GM12878 (cell line): ENCODE data around the gene TIPARP. TPM values are rescaled to one million over a fixed set of nuclear protein-coding genes. Genes with fewer than 3 reads are reported as not detected.

ENCODE experiments used
- ATAC-seq: fragments of 200-7000 bp; cut with Tn5 transposase; 3 replicates; pipeline ENCODE4 v1.9.1; 2020; ENCODE audit warnings: mild to moderate bottlenecking, moderate library complexity
- BruUV-seq: library from RNA; stranded (reverse); fragments of 400-500 nt; replicated peaks from 2 replicates; lab custom pipeline; 2021; lab: Mats Ljungman, UMichigan
- CTCF ChIA-PET: fragments of 300-600 bp; sonication (Branson Sonifier 250); formaldehyde crosslinking; extraction: SDS; loops from one replicate; lab custom pipeline; 2021; ENCODE audit warnings: inconsistent platforms; lab: Yijun Ruan, JAX
- POLR2A ChIA-PET: fragments of 350-600 bp; formaldehyde crosslinking; extraction: SDS; loops from one replicate; lab custom pipeline; 2021; ENCODE audit warnings: inconsistent platforms; lab: Charles Lee
- RAD21 ChIA-PET: fragments of 300-600 bp; sonication (Branson Sonifier 250); formaldehyde crosslinking; loops from one replicate; lab custom pipeline; 2023; ENCODE audit warnings: antibody characterized with exemption; ENCODE audit not compliant: unreplicated experiment; lab: Charles Lee
- SMC1A ChIA-PET: fragments of 300-600 bp; sonication (Branson Sonifier 250); formaldehyde crosslinking; loops from one replicate; lab custom pipeline; 2023; ENCODE audit not compliant: unreplicated experiment, uncharacterized antibody; lab: Charles Lee
- DNase-seq: peaks from one replicate; pipeline ENCODE4 v3.0.0-alpha.2; 2011; ENCODE audit warnings: low read depth, low spot score
- FAIRE-seq: peaks from 3 replicates; lab custom pipeline; 2011; peaks lifted over from hg19 to GRCh38; lab: Jason Lieb, UNC
- H2AFZ ChIP-seq: 2 replicates; pipeline ENCODE4 v1.6.0; 2011; ENCODE audit warnings: low read depth, low read length, control low read depth; ENCODE audit not compliant: control insufficient read depth
- H3K27ac ChIP-seq: 2 replicates; pipeline ENCODE4 v1.5.1; 2011; ENCODE audit warnings: control low read depth; ENCODE audit not compliant: control insufficient read depth, insufficient read depth
- H3K27me3 ChIP-seq, 2 experiments: replicated peaks in 1 of 2; 2 replicates each; pipeline versions ENCODE4 v1.6.0 to v1.6.1; 2011; ENCODE audit warnings: low read length in 1 of 2; ENCODE audit not compliant: control insufficient read depth in 2 of 2, insufficient read depth in 2 of 2
- H3K36me3 ChIP-seq, 2 experiments: 2 replicates each; pipeline ENCODE4 v1.5.1; 2011; ENCODE audit warnings: low read length in 1 of 2; ENCODE audit not compliant: control insufficient read depth in 2 of 2, insufficient read depth in 2 of 2
- H3K4me1 ChIP-seq: 2 replicates; pipeline ENCODE4 v1.6.1; 2011; ENCODE audit warnings: mild to moderate bottlenecking, low read length, moderate library complexity, mixed read lengths; ENCODE audit not compliant: control insufficient read depth, insufficient read depth
- H3K4me2 ChIP-seq: 2 replicates; pipeline ENCODE4 v1.6.0; 2011; ENCODE audit warnings: control low read depth; ENCODE audit not compliant: control insufficient read depth, insufficient read depth
- H3K4me3 ChIP-seq: fragments of 200-600 bp; sonication (generic); 2 replicates; pipeline ENCODE4 v1.5.1; 2016
- H3K79me2 ChIP-seq: 2 replicates; pipeline ENCODE4 v1.6.0; 2011; ENCODE audit warnings: low read length; ENCODE audit not compliant: control insufficient read depth, insufficient read depth
- H3K9ac ChIP-seq: 2 replicates; pipeline ENCODE4 v1.8.0; 2011; ENCODE audit warnings: low read length, control low read depth, mixed read lengths; ENCODE audit not compliant: control insufficient read depth, insufficient read depth
- H3K9me3 ChIP-seq: replicated peaks from 3 replicates; pipeline ENCODE4 v1.5.1; 2011; ENCODE audit warnings: mild to moderate bottlenecking, low read length; ENCODE audit not compliant: control insufficient read depth, insufficient read depth
- H4K20me1 ChIP-seq: 2 replicates; pipeline ENCODE4 v1.6.0; 2011; ENCODE audit not compliant: control insufficient read depth, insufficient read depth
- ATF2 ChIP-seq: IDR thresholded peaks from 2 replicates; pipeline ENCODE4 v1.6.1; 2012; ENCODE audit warnings: low read length, inconsistent platforms
- ATF3 ChIP-seq: IDR thresholded peaks from 2 replicates; pipeline ENCODE4 v1.6.1; 2011; ENCODE audit warnings: low read depth, mild to moderate bottlenecking, low read length, moderate library complexity, borderline replicate concordance; ENCODE audit errors: extremely low read depth
- BACH1 ChIP-seq: fragments of 450-650 bp; IDR thresholded peaks from 2 replicates; pipeline ENCODE4 v1.6.1; 2017; ENCODE audit warnings: mild to moderate bottlenecking, borderline replicate concordance
- CHD2 ChIP-seq: IDR thresholded peaks from 2 replicates; pipeline ENCODE4 v1.6.1; 2011; ENCODE audit warnings: low read depth, low read length, improper control_type of control experiment, borderline replicate concordance
- EZH2 ChIP-seq: IDR thresholded peaks from 2 replicates; pipeline ENCODE4 v1.6.1; 2012; ENCODE audit warnings: low read depth, mild to moderate bottlenecking, control low read depth, inconsistent platforms, low read length, borderline replicate concordance; ENCODE audit not compliant: control insufficient read depth
- NR2C2 ChIP-seq: IDR thresholded peaks from 2 replicates; pipeline ENCODE4 v1.6.1; 2011; ENCODE audit warnings: borderline replicate concordance, low read depth; ENCODE audit not compliant: control insufficient read depth, insufficient read length
- NRF1 ChIP-seq: conservative IDR thresholded peaks from 2 replicates; pipeline ENCODE4 v1.6.1; 2011; ENCODE audit warnings: mild to moderate bottlenecking, low read depth, low read length, improper control_type of control experiment
- RBBP5 ChIP-seq: fragments of 200-600 bp; sonication (generic); conservative IDR thresholded peaks from 2 replicates; pipeline ENCODE4 v1.6.1; 2016
- SPI1 ChIP-seq: IDR thresholded peaks from 2 replicates; pipeline ENCODE4 v1.6.1; 2011; ENCODE audit warnings: low read depth, mild to moderate bottlenecking, low read length, moderate library complexity, borderline replicate concordance; ENCODE audit not compliant: insufficient read depth
- SUPT20H ChIP-seq: IDR thresholded peaks from 2 replicates; pipeline ENCODE4 v1.6.1; 2011; ENCODE audit warnings: low read depth, mild to moderate bottlenecking, low read length, moderate library complexity, borderline replicate concordance; ENCODE audit not compliant: control insufficient read depth
- ZNF207 ChIP-seq: fragments of 450-650 bp; IDR thresholded peaks from 2 replicates; pipeline ENCODE4 v1.6.1; 2014; ENCODE audit warnings: antibody characterized with exemption, mild to moderate bottlenecking, borderline replicate concordance
- ZSCAN29 ChIP-seq: fragments of 450-650 bp; IDR thresholded peaks from 2 replicates; pipeline ENCODE4 v1.6.1; 2017; ENCODE audit warnings: mild to moderate bottlenecking, moderate library complexity
- WGBS: methylation state at CpG from one replicate; pipeline ENCODE4 v1.1.6; 2016; ENCODE audit warnings: low lambda C conversion rate; ENCODE audit not compliant: insufficient replicate concordance, insufficient coverage; ENCODE audit errors: missing lambda C conversion rate; 5-methylcytosine and 5-hydroxymethylcytosine counted together
- in situ Hi-C: fragments of 300-500 bp; cut with MboI; formaldehyde crosslinking; loops from 9 replicates; pipeline ENCODE4 v1.14.3; 2018; ENCODE audit warnings: mixed read lengths
- intact Hi-C: fragments of 100-400 bp; cut with micrococcal nuclease; formaldehyde crosslinking; loops from one replicate; pipeline ENCODE4 v1.14.2; 2022; ENCODE audit not compliant: unreplicated experiment
- polyA plus RNA-seq, 11 experiments: library from polyadenylated mRNA; depleted of rRNA in 4 of 11; unstranded in 6 of 11; stranded (reverse) in 5 of 11; fragments of >200 nt; fragmentation: Nextera tagmentation in 4 of 11; fragmentation: Illumina TruSeq in 1 of 11; extraction: Ambion mirVana in 4 of 11; extraction: Trizol in 1 of 11; gene quantifications; 1 replicate in 1 of 11; 2 replicates in 10 of 11; pipeline versions ENCODE4 v1.2.1 to v1.2.3, GENCODE V29; 2011 to 2016; ENCODE audit warnings: inconsistent platforms in 2 of 11, missing spikeins in 2 of 11, low read depth in 1 of 11
- total RNA-seq, 4 experiments: library from RNA; depleted of rRNA in 3 of 4; stranded (reverse); fragments of >200 nt in 3 of 4; fragmentation: Illumina TruSeq in 1 of 4; extraction: Trizol in 1 of 4; gene quantifications; 2 replicates each; pipeline versions ENCODE4 v1.2.1 to v1.2.3, GENCODE V29; 2013 to 2021

Gene TIPARP
- total and polyA plus RNA-seq, 10 of the 15 experiments (the other 5 are each of a cell fraction or from before 2014, with no cell fraction given) = 3.2 to 21.5 (median 12.0) TPM

DNA sequence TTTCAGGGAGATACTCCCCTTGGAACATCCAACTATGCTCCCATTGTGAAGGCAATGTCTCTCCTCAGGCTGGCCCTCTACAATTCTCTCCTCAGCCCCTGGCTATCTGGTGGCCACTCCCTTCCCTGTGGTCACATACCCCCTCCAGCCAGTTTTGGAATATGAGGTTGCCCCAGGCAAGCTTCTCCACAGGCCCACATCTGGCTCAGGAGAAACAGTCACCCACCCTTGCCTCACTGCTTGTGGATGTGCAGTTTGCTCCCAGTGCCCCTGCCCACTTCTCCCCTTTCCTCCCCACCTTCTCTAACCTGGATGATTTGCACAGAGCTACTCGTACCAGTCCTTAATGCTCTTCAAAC, 15.7 kb upstream of the TIPARP start:
- Histone ChIP-seq H4K20me1 (no peaks in the 10 kb centered on the region), H3K4me2 (no peak overlapping the region), H3K9me3 (no peaks in the 10 kb centered on the region), H3K4me3 (no peak overlapping the region), H3K9ac (no peak overlapping the region), H3K79me2 (no peaks in the 10 kb centered on the region), H3K27ac (no peak overlapping the region), H2AFZ (no peak overlapping the region)
- intact Hi-C loops = no loop called here
- POLR2A ChIA-PET = interaction anchor here (1.1 kb wide), 1 partner anchor 11 kb away, joined by 3 read pairs; no protein-coding TSS in a partner anchor
- no peak for FAIRE-seq
- DNase-seq = no peak
- TF ChIP-seq ATF3 = no peak
- TF ChIP-seq CHD2 = no peak
- TF ChIP-seq ATF2 = no peak
- TF ChIP-seq SUPT20H = no peak
- TF ChIP-seq BACH1 = no peak
- TF ChIP-seq ZSCAN29 = no peak
- no peak for TF ChIP-seq NRF1
- TF ChIP-seq ZNF207 = no peak
- TF ChIP-seq NR2C2 = no peak
- no peak for TF ChIP-seq RBBP5
- TF ChIP-seq SPI1 = no peak
- TF ChIP-seq EZH2 = no peak
- TF ChIP-seq, all 136 proteins: peak for 0
- WGBS = 64% methylated on average over 1 of the region's 1 CpG
- Histone ChIP-seq H3K36me3 (no peaks in the 10 kb centered on the region), H3K4me1 (peaks cover 41% of the 10 kb centered on the region), H3K27me3 (no peaks in the 10 kb centered on the region)
- in situ Hi-C loops = no loop called here
- ATAC-seq = no peak
- RAD21 ChIA-PET = no interaction called here
- SMC1A ChIA-PET = interaction anchor here (0.9 to 1.4 kb wide), 4 partner anchors 8 to 15 kb away, joined by 3 to 4 read pairs (median 4); no protein-coding TSS in a partner anchor
- BruUV-seq = no TSS peak
- CTCF ChIA-PET = interaction anchor here (1.3 kb wide), 1 partner anchor 11 kb away, joined by 5 read pairs; no protein-coding TSS in a partner anchor
